K562 (cell line): ENCODE data around the gene NELL1. TPM values are rescaled to one million over a fixed set of nuclear protein-coding genes. Genes with fewer than 3 reads are reported as not detected.

Experiments
- BCLAF1 ChIP-seq, 2 experiments: fragments of 450-650 bp in 1 of 2; IDR thresholded peaks; 2 replicates each; pipeline ENCODE4 v1.6.1; 2011 to 2017; ENCODE audit warnings: low read depth in 2 of 2, antibody characterized with exemption in 1 of 2, borderline replicate concordance in 1 of 2, low read length in 1 of 2, mild to moderate bottlenecking in 1 of 2, mixed read lengths in 1 of 2; ENCODE audit not compliant: control insufficient read depth in 1 of 2
- CHD7 ChIP-seq: fragments of 200-600 bp; sonication (generic); IDR thresholded peaks from one replicate; pipeline ENCODE4 v1.6.1; 2012; ENCODE audit warnings: mild to moderate bottlenecking, low read depth, low read length, inconsistent platforms
- CTBP1 ChIP-seq: fragments of 450-650 bp; IDR thresholded peaks from 2 replicates; pipeline ENCODE4 v1.6.1; 2016; ENCODE audit warnings: borderline replicate concordance
- DMBX1 ChIP-seq: fragments of 250-450 bp; sonication (Bioruptor Pico); IDR thresholded peaks from 2 replicates; pipeline ENCODE4 v1.8.0; 2022; ENCODE audit warnings: inconsistent platforms, mild to moderate bottlenecking, moderate library complexity, borderline replicate concordance
- HNRNPLL ChIP-seq: fragments of 200-400 bp; formaldehyde crosslinking; IDR thresholded peaks from 2 replicates; pipeline ENCODE4 v1.6.1; 2017; ENCODE audit warnings: low read length, low read depth, mild to moderate bottlenecking; ENCODE audit not compliant: poor library complexity, severe bottlenecking
- POLR2G ChIP-seq: fragments of 200-400 bp; formaldehyde crosslinking; IDR thresholded peaks from 2 replicates; pipeline ENCODE4 v1.6.1; 2017; ENCODE audit warnings: low read depth, mild to moderate bottlenecking, antibody characterized with exemption, low read length, moderate library complexity
- USF1 ChIP-seq: sonication (generic); formaldehyde crosslinking; IDR thresholded peaks from 2 replicates; pipeline ENCODE4 v1.9.0; 2022; ENCODE audit warnings: mild to moderate bottlenecking, missing genetic modification reagents
- ZBTB49 ChIP-seq: sonication (generic); formaldehyde crosslinking; IDR thresholded peaks from 2 replicates; pipeline ENCODE4 v1.8.0; 2022; ENCODE audit warnings: missing genetic modification reagents, mild to moderate bottlenecking, borderline replicate concordance
- ZNF143 ChIP-seq: sonication (generic); formaldehyde crosslinking; IDR thresholded peaks from 2 replicates; pipeline ENCODE4 v1.9.0; 2022; ENCODE audit warnings: mild to moderate bottlenecking, missing genetic modification reagents
- polyA plus RNA-seq, 8 experiments: library from polyadenylated mRNA; depleted of rRNA in 4 of 8; stranded (reverse) in 5 of 8; unstranded in 3 of 8; fragments of >200 nt; fragmentation: Nextera tagmentation in 2 of 8; fragmentation: Illumina TruSeq in 1 of 8; extraction: Ambion mirVana in 2 of 8; extraction: Trizol in 1 of 8; gene quantifications; 2 replicates each; pipeline versions ENCODE4 v1.2.1 to v1.2.3, GENCODE V29; 2011 to 2014; ENCODE audit warnings: inconsistent platforms in 1 of 8, missing spikeins in 1 of 8
- total RNA-seq, 7 experiments: library from RNA; depleted of rRNA in 6 of 7; stranded (reverse); fragments of >200 nt in 6 of 7; fragmentation: Illumina TruSeq in 2 of 7; extraction: Trizol in 2 of 7; gene quantifications; 2 replicates each; pipeline versions ENCODE4 v1.2.1 to v1.2.3, GENCODE V29; 2011 to 2021; ENCODE audit warnings: low replicate concordance in 1 of 7

NELL1 gene
- total and polyA plus RNA-seq, 9 of the 15 experiments (the other 6 are each of a cell fraction or from before 2014, with no cell fraction given), result not detected

- TF ChIP-seq POLR2G, result no peak
- no peak for TF ChIP-seq CHD7
- TF ChIP-seq BCLAF1 (IDR thresholded peaks at IDR 0.05; ENCODE audit: borderline replicate concordance in 1 of 2, control insufficient read depth in 1 of 2, low read depth in 2 of 2, low read length in 1 of 2), result no peak
- TF ChIP-seq USF1 (CRISPR knock-in tag), result no peak
- no peak for TF ChIP-seq CTBP1
- no peak for TF ChIP-seq HNRNPLL
- no peak for TF ChIP-seq ZNF143 (CRISPR knock-in tag)
- TF ChIP-seq DMBX1 (CRISPR knock-in tag), result no peak
- TF ChIP-seq ZBTB49 (CRISPR knock-in tag), result no peak
These were observed 584.7 kb downstream of the NELL1 start (continued) for GRCh38 chr11:21254055-21254454.
